ENCODE results near the gene EFNA2. TPM values are rescaled to one million over a fixed set of nuclear protein-coding genes. Genes with fewer than 3 reads are reported as not detected.

Gene EFNA2
- polyA plus RNA-seq, 1 donor (not counting 4 experiments of a cell fraction or from before 2014, with no cell fraction given): not detected

DNA sequence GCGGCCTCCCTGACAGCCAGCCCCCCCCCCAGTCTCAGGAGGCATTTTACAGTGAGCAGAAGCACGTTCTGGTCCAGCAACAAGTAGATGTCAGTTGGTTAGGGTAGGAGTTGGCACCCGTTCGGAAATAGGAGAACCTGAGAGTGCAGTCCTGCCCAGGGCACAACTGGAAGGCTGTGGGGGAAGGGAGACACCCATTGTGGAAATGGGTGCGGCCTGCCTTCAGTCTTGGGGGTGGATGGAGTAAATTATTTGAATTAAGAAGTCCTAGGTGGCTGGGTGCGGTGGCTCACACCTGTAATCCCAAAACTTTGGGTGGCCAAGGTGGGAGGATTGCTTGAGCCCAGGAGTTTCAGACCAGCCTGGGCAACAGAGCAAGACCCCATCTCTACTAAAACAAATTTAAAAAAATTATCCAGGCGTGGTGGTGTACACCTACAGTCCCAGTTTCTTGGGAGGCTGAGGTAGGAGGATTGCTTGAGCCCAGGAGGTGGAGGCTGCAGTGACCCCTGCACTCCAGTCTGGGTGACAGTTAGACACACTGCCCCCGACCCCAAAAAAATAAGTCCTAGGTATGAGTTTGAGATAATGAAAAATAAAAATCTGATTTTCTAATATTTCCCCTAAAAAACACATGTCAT is 15.3 kb upstream of the EFNA2 start:
- peaks cover 47% of the 10 kb centered on the region for H3K79me2 ChIP-seq (ENCODE audit: control insufficient read depth, insufficient read depth, low read length)
- DNase-seq (ENCODE audit: low read depth, low spot score): no peak
- no peaks in the 10 kb centered on the region for H3K9me1 ChIP-seq (ENCODE audit: control insufficient read depth, extremely low read depth, insufficient read depth, low read length)
- peaks cover 4% of the 10 kb centered on the region for H3K27me3 ChIP-seq (ENCODE audit: control insufficient read depth, extremely low read depth, insufficient read depth, low read length)
- no peaks in the 10 kb centered on the region for H3K9me3 ChIP-seq (ENCODE audit: control insufficient read depth, low read depth, low read length)
- H3K36me3 ChIP-seq (ENCODE audit: control insufficient read depth in 2 of 2, extremely low read depth in 1 of 2, insufficient read depth in 2 of 2, low read length in 2 of 2): peaks cover 29 to 36% of the 10 kb centered on the region in 2 experiments
- peaks cover 61% of the 10 kb centered on the region for H3K4me1 ChIP-seq (ENCODE audit: control insufficient read depth, extremely low read depth, insufficient read depth, low read length)
- H3K4me2 ChIP-seq (ENCODE audit: control insufficient read depth, extremely low read depth, insufficient read depth, low read depth, low read length): peak overlapping the region; percentile 99
- H3K4me3 ChIP-seq (ENCODE audit: control insufficient read depth in 2 of 3, extremely low read depth in 1 of 3, insufficient read depth in 2 of 3, low read depth in 1 of 3, low read length in 3 of 3): peak overlapping the region; percentile 46 to 85 (median 84)
- no peak overlapping the region for H2AFZ ChIP-seq (ENCODE audit: control insufficient read depth, low read length)
- dilution Hi-C loops (cut with MboI; ENCODE audit: extremely low pct_ligation_motif_present, low sequenced_read_pairs): no loop called here
- H4K20me1 ChIP-seq (ENCODE audit: control insufficient read depth, extremely low read depth, insufficient read depth, low read length): no peaks in the 10 kb centered on the region
- H3K9ac ChIP-seq (ENCODE audit: control insufficient read depth, extremely low read depth, insufficient read depth, low read length): peak overlapping the region; percentile 83
- TF ChIP-seq, protein P1, sequence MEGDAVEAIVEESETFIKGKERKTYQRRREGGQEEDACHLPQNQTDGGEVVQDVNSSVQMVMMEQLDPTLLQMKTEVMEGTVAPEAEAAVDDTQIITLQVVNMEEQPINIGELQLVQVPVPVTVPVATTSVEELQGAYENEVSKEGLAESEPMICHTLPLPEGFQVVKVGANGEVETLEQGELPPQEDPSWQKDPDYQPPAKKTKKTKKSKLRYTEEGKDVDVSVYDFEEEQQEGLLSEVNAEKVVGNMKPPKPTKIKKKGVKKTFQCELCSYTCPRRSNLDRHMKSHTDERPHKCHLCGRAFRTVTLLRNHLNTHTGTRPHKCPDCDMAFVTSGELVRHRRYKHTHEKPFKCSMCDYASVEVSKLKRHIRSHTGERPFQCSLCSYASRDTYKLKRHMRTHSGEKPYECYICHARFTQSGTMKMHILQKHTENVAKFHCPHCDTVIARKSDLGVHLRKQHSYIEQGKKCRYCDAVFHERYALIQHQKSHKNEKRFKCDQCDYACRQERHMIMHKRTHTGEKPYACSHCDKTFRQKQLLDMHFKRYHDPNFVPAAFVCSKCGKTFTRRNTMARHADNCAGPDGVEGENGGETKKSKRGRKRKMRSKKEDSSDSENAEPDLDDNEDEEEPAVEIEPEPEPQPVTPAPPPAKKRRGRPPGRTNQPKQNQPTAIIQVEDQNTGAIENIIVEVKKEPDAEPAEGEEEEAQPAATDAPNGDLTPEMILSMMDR (optimal IDR thresholded peaks at IDR 0.05 in 1 of 3, IDR thresholded peaks at IDR 0.05 in 1 of 3, conservative IDR thresholded peaks at IDR 0.05 in 1 of 3; ENCODE audit: extremely low read depth in 1 of 3, insufficient read depth in 2 of 3, low read length in 3 of 3): no peak
- no peak for TF ChIP-seq EZH2 (IDR thresholded peaks at IDR 0.05; ENCODE audit: low read length)
- peak overlapping the region; percentile 89 for H3K27ac ChIP-seq (ENCODE audit: control insufficient read depth, insufficient read depth, low read length)
- no peak for FAIRE-seq

DNA sequence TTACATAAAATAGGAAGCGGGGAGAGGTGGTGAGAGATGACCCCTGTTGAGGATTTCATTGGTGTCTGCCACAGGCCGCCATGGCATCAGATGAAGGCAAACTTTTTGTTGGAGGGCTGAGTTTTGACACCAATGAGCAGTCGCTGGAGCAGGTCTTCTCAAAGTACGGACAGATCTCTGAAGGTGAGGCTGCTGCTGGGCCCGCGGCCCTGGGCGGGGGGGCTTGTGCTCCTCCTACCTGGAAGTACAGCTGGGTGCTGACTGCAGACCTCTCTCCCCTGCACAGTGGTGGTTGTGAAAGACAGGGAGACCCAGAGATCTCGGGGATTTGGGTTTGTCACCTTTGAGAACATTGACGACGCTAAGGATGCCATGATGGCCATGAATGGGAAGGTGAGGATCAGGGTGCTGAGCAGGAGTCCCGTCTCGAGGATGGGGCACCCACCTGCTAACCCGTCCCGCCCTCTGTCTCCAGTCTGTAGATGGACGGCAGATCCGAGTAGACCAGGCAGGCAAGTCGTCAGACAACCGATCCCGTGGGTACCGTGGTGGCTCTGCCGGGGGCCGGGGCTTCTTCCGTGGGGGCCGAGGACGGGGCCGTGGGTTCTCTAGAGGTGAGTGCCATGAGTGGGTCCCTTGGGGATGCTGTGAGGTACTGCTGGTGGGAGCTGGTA is 14.7 kb upstream of the EFNA2 start:
- no peak for TF ChIP-seq EZH2 (IDR thresholded peaks at IDR 0.05; ENCODE audit: low read length)
- TF ChIP-seq, protein P1 (optimal IDR thresholded peaks at IDR 0.05 in 1 of 3, IDR thresholded peaks at IDR 0.05 in 1 of 3, conservative IDR thresholded peaks at IDR 0.05 in 1 of 3; ENCODE audit: extremely low read depth in 1 of 3, insufficient read depth in 2 of 3, low read length in 3 of 3): no peak
- Histone ChIP-seq H3K4me1 (ENCODE audit: control insufficient read depth, extremely low read depth, insufficient read depth, low read length) (peaks cover 55% of the 10 kb centered on the region), H3K9me1 (ENCODE audit: control insufficient read depth, extremely low read depth, insufficient read depth, low read length) (no peaks in the 10 kb centered on the region), H3K9me3 (ENCODE audit: control insufficient read depth, low read depth, low read length) (no peaks in the 10 kb centered on the region), H2AFZ (ENCODE audit: control insufficient read depth, low read length) (no peak overlapping the region), H3K79me2 (ENCODE audit: control insufficient read depth, insufficient read depth, low read length) (peaks cover 48% of the 10 kb centered on the region), H3K36me3 (ENCODE audit: control insufficient read depth in 2 of 2, extremely low read depth in 1 of 2, insufficient read depth in 2 of 2, low read length in 2 of 2) (peaks cover 29 to 36% of the 10 kb centered on the region in 2 experiments), H3K4me3 (ENCODE audit: control insufficient read depth in 2 of 3, extremely low read depth in 1 of 3, insufficient read depth in 2 of 3, low read depth in 1 of 3, low read length in 3 of 3) (peak overlapping the region in 2 of 3 experiments; percentile 84 to 85), H3K9ac (ENCODE audit: control insufficient read depth, extremely low read depth, insufficient read depth, low read length) (peak overlapping the region; percentile 83), H3K27ac (ENCODE audit: control insufficient read depth, insufficient read depth, low read length) (peak overlapping the region; percentile 89), H4K20me1 (ENCODE audit: control insufficient read depth, extremely low read depth, insufficient read depth, low read length) (no peaks in the 10 kb centered on the region), H3K27me3 (ENCODE audit: control insufficient read depth, extremely low read depth, insufficient read depth, low read length) (peaks cover 4% of the 10 kb centered on the region), H3K4me2 (ENCODE audit: control insufficient read depth, extremely low read depth, insufficient read depth, low read depth, low read length) (peak overlapping the region; percentile 99)
- FAIRE-seq (no peak), DNase-seq (ENCODE audit: low read depth, low spot score) (no peak)
- dilution Hi-C loops (cut with MboI; ENCODE audit: extremely low pct_ligation_motif_present, low sequenced_read_pairs): no loop called here
